HTERT RPE-1 (cell line): ENCODE measurements around the gene NTRK2.

ENCODE experiments used
- in situ Hi-C: fragments of 300-500 bp; cut with MboI; formaldehyde crosslinking; loops from 4 replicates; pipeline ENCODE4 v1.14.3; 2020; ENCODE audit warnings: low sequenced_read_pairs

Gene NTRK2

GRCh38 chr9:84812847-84813246 lies 143.3 kb downstream of the NTRK2 start:
- in situ Hi-C loops, result no loop called here

GRCh38 chr9:84815554-84815953 lies 146.0 kb downstream of the NTRK2 start:
- in situ Hi-C loops, result no loop called here

- in situ Hi-C loops, result no loop called here
Measured at GRCh38 chr9:84817038-84817437, 147.5 kb downstream of the NTRK2 start.

- in situ Hi-C loops, result no loop called here
Measured at GRCh38 chr9:84818791-84819190, 149.3 kb downstream of the NTRK2 start.

- in situ Hi-C loops, result no loop called here
Measured at GRCh38 chr9:84819491-84819991, 150.0 kb downstream of the NTRK2 start.

- in situ Hi-C loops, result no loop called here
Measured at GRCh38 chr9:84821431-84821830, 151.9 kb downstream of the NTRK2 start.

GRCh38 chr9:84822589-84823233 lies 153.2 kb downstream of the NTRK2 start:
- in situ Hi-C loops, result no loop called here

GRCh38 chr9:84823421-84824271 lies 154.1 kb downstream of the NTRK2 start:
- in situ Hi-C loops, result no loop called here

GRCh38 chr9:84827216-84827765 lies 157.8 kb downstream of the NTRK2 start:
- in situ Hi-C loops, result no loop called here

GRCh38 chr9:84828046-84828445 lies 158.5 kb downstream of the NTRK2 start:
- in situ Hi-C loops, result no loop called here

GRCh38 chr9:84829471-84829870 lies 159.9 kb downstream of the NTRK2 start:
- in situ Hi-C loops, result no loop called here

GRCh38 chr9:84829997-84830696 lies 160.6 kb downstream of the NTRK2 start:
- in situ Hi-C loops, result no loop called here

- in situ Hi-C loops, result no loop called here
Measured at GRCh38 chr9:84831377-84831776, 161.8 kb downstream of the NTRK2 start.

- in situ Hi-C loops, result no loop called here
Measured at GRCh38 chr9:84832453-84832852, 162.9 kb downstream of the NTRK2 start.

- in situ Hi-C loops, result no loop called here
Measured at GRCh38 chr9:84834426-84834825, 164.9 kb downstream of the NTRK2 start.

GRCh38 chr9:84835745-84836144 lies 166.2 kb downstream of the NTRK2 start:
- in situ Hi-C loops, result no loop called here

- in situ Hi-C loops, result no loop called here
Measured at GRCh38 chr9:84838879-84839278, 169.3 kb downstream of the NTRK2 start.

- in situ Hi-C loops, result no loop called here
Measured at GRCh38 chr9:84839541-84839940, 170.0 kb downstream of the NTRK2 start.

- in situ Hi-C loops, result no loop called here
Measured at GRCh38 chr9:84841931-84842330, 172.4 kb downstream of the NTRK2 start.

GRCh38 chr9:84843175-84843824 lies 173.8 kb downstream of the NTRK2 start:
- in situ Hi-C loops, result no loop called here
